Measurements from ENCODE around the gene GPALPP1. TPM values are rescaled to one million over a fixed set of nuclear protein-coding genes. Genes with fewer than 3 reads are reported as not detected.
"Not testable (repeated sequence)": the region's sequence is repeated elsewhere in the genome, so short reads cannot be mapped to it uniquely, and the experiment has no call there.

GPALPP1 gene
- total RNA-seq, 1 experiment from 2014 or later = 25.6 TPM

DNA sequence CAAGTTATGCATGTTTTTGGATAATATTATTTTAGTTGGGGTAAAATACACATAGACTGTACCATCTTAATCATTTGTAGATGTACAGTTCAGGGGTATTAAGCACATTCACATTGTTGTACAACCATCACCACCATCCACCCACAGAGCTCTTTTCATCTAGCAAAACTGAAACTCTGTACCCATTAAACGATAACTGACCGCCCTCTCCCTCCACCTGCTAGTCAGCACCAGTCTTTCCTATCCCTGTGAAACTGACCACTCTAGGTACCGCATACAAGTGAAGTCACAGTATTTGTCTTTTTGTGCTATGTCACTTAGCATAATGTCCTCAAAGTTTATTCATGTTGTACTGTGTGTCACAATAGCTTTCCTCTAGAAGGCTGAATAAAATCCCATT is 70.7 kb downstream of the GPALPP1 start:
- no peak for DNase-seq (ENCODE audit: extremely low read depth, low read depth)

DNA sequence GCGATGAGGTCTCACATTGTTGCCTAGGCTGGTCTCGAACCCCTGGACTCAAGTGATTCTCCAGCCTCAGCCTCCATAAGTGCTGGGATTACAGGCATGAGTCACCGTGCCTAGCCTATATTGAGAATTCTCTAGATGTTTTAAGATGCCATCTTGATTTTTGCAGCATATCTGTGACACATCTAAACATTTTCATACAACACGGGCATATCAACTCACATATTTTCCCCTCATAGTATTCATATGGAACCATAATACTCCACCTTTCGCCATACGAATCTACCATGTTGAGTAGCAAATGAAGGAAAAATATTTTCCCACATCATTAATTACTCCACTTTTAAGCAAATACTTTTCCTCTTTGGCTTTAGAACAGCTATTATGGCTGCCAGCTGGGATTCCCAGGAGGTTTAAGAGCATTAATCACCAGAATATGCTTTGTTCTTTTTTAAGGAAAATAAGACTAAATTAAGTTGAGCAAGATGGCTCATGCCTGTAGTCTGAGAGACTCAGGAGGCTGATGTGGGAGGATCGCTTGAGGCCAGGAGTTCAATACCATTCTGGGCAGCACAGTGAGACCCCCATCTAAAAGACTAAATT is 74.0 kb downstream of the GPALPP1 start:
- DNase-seq (ENCODE audit: extremely low read depth, low read depth) = no peak

DNA sequence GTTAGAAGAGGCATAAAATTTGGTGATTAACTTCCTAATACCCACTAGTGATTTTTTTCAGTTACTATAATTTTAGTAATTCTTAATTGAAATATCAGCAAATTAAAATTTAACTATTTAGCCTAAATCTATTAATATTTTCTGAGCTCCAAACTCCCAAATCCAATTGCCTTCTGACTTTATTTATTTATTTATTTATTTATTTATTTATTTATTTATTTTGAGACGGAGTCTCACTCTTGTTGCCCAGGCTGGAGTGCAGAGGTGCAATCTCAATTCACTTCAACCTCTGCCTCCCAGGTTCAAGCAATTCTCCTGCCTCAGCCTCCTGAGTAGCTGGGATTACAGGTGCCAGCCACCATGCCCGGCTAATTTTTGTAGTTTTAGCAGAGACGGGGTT is 74.6 kb downstream of the GPALPP1 start:
- DNase-seq (ENCODE audit: extremely low read depth, low read depth) = not testable (repeated sequence)

DNA sequence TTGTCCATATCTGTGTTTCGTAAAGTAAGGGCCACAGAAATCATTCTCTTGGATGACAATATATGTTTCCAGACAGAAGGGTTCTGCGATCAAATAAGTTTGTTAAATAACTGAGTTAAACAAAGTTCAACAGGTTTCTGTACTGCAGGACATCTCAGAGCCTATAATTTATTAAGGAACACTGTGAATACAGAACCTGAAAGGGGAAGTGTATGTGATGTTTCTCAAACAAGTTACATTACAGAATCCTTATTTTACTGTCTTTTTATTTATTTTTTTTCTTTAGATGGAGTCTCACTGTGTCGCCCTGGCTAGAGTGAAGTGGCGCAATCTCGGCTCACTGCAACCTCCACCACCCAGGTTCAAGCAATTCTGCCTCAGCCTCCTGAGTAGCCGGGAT is 75.6 kb downstream of the GPALPP1 start:
- DNase-seq (ENCODE audit: extremely low read depth, low read depth) = no peak

DNA sequence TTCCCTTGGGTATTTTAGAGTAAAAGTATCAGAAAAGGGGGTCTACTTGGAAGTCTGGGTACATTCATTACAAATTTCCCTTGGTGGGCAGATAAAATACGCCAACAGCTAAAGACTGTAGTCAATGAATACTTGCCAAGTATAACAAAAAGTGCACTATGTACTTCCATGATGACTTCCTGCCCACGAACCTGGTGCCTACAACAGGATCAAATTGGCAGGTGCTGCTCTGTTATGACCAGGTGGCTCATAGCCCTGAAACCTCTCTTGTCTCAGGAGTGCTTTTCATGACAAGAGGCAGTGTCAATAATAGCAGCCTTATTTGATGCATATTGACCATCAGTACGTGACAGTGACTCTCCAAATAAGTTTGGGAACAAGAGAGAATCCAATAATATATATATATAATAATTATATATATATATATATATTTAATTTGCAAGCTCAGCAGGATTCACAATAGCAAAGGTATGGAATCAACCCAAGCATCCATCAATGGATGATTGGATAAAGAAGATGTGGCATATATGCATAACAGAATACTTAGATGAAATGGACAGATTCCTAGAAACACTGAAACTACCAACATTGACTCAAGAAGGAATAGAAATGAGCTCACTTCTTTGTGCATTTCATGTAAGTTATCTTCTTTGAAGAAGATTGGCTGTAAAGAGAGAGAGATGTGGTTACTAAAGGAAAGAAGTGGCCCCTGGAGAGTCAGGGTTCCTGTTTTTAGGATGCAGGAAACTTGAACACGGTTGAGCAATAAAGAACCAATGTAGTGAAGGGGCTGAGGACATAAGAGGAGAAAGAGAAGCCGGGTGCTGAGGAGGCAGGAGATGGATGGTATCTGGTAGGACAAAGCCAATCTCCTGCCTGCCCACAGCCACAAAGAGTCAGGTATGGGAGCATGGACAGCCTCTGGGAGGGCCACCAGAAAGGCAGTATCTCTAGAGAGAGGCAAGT is 79.0 kb downstream of the GPALPP1 start:
- DNase-seq (ENCODE audit: extremely low read depth, low read depth) = no peak

DNA sequence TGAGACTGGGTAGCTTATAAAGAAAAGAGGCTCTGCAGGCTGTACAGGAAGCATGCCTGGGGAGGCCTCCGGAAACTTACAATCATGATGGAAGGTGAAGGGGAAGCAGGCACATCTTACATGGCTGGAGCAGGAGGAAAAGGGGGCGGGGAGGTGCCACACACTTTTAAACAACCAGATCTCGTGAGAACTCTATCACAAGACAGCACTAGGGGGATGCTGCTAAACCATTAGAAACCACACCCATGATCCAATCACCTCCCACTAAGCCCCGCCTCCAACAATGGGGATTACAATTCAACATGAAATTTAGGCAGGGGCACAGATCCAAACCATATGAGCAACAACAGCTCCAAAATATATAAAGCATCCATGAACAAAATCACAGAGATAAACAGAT is 84.5 kb downstream of the GPALPP1 start:
- DNase-seq (ENCODE audit: extremely low read depth, low read depth) = no peak

DNA sequence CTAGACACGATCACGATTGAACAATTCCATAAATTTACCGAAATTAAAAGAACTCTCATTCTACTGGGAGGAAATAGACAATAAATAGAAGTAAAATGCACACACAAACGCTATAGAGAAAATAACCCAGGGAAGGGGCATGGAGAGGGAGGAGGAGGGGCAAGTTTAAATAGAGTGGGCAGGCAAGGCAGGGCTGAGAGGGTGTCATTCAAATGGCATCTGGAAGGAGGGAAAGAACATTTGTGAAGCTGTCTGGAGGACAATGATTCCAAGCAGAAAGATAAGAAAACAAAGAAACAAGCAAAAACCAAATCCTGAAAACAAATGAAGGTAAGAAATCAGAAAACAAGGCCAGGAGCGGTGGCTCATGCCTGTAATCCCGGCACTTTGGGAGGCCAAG is 85.4 kb downstream of the GPALPP1 start:
- DNase-seq (ENCODE audit: extremely low read depth, low read depth) = no peak

DNA sequence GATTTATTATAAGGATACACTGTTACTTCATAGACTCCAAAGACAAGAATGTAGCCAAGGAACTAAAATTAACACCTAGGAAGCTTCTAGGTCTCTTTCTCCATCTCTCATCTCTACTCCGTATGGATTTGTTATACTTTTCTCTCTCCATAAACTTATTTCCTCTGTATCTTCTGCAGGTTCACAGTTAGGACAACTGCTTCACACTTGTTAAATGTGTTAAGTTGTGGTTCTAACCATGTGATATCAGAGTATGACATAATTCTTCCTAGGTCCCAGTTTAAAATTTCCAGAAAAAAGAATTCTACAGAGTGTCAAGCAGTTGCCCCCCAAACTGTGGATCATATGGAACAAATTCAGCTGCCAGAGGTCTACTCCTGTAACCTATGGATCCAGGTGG is 88.7 kb downstream of the GPALPP1 start:
- no peak for DNase-seq (ENCODE audit: extremely low read depth, low read depth)

Small RNA genes within 50 kb of the gene (small RNA-seq; reads per million reads assigned to genes)
- 0.04 to 3.5 reads per million in 2 experiments for gene RN7SL49P

Other genes starting within 250 kb of the GPALPP1 start
- 5.1 and 6.6 TPM in 2 replicates for gene NUFIP1, start 67 bp upstream of the GPALPP1 start, total RNA-seq (2014; rRNA removed; shearing (Covaris generic))
- 29.9 and 33.9 TPM in 2 replicates for gene GTF2F2, start 131.0 kb downstream of the GPALPP1 start, total RNA-seq (2014; rRNA removed; shearing (Covaris generic))
- gene KCTD4, start 211.5 kb downstream of the GPALPP1 start, total RNA-seq (2014; rRNA removed; shearing (Covaris generic)) = not detected in 2 replicates

Data from NCI-H460 (cell line).